ENCODE results near the gene IRF2BPL. TPM values are rescaled to one million over a fixed set of nuclear protein-coding genes. Genes with fewer than 3 reads are reported as not detected.

Gene IRF2BPL
- total RNA-seq (2014; rRNA removed; shearing (Covaris generic)) (43.4 and 51.0 TPM in 2 replicates), polyA plus RNA-seq (2016; fragmentation: Nextera tagmentation; extraction: Ambion mirVana) (4.8 and 4.9 TPM in 2 replicates)

GRCh38 chr14:77028384-77029231 is at the start of gene IRF2BPL:
Gene IRF2BPL, minus strand, starts transcription at chr14:77028708. Its CDS starts 916 bp downstream, at chr14:77027792.
- H3K9me3 ChIP-seq (ENCODE audit: low read depth), result no peaks in the 10 kb centered on the region
- no peaks in the 10 kb centered on the region for H3K9me2 ChIP-seq (ENCODE audit: insufficient read depth)
- peaks cover 38% of the 10 kb centered on the region for H3K4me1 ChIP-seq (ENCODE audit: insufficient read depth)
- 1% methylated on average over 54 to 69 of the region's 84 CpGs for WGBS, 2 experiments (ENCODE audit: low coverage in 1 of 2, low lambda C conversion rate in 2 of 2, missing lambda C conversion rate in 2 of 2)
- in situ Hi-C loops (cut with MboI), result no loop called here
- no peaks in the 10 kb centered on the region for H4K20me1 ChIP-seq (ENCODE audit: insufficient read depth)
- H3K4me2 ChIP-seq (ENCODE audit: unreplicated experiment), result peak within 1 kb of the TSS; percentile 100
- peak within 1 kb of the TSS; percentile 40 for H2AFZ ChIP-seq
- peaks cover 51% of the 10 kb centered on the region for H3K79me2 ChIP-seq (ENCODE audit: insufficient read depth)
- H3K4me3 ChIP-seq, result peak within 1 kb of the TSS; percentile 96
- H3K9ac ChIP-seq, result peak within 1 kb of the TSS; percentile 98
- H3K27me3 ChIP-seq (replicated peaks; ENCODE audit: insufficient read depth), result no peaks in the 10 kb centered on the region
- H3F3A ChIP-seq (ENCODE audit: insufficient read depth), result peaks cover 46% of the 10 kb centered on the region
- TF ChIP-seq EZH2phosphoT487 (IDR thresholded peaks at IDR 0.05; ENCODE audit: insufficient read depth, low read depth), result no peak
- no peak for TF ChIP-seq EZH2 (IDR thresholded peaks at IDR 0.05; ENCODE audit: insufficient read depth, poor library complexity, severe bottlenecking)
- DNase-seq, result peak; percentile 98
- peak within 1 kb of the TSS; percentile 99 for H3K27ac ChIP-seq
- no peaks in the 10 kb centered on the region; the same call in 1 of the 2 replicates for H3K36me3 ChIP-seq (ENCODE audit: low read depth)

- WGBS, 2 experiments (ENCODE audit: low coverage in 1 of 2, low lambda C conversion rate in 2 of 2, missing lambda C conversion rate in 2 of 2), result 87 to 95% methylated on average over 3 of the region's 3 CpGs
- no peak overlapping the region for H3K4me2 ChIP-seq (ENCODE audit: unreplicated experiment)
- in situ Hi-C loops (cut with MboI), result loop anchor here (25.0 kb wide), 1 partner anchor 365 kb away; no protein-coding TSS in a partner anchor
- no peak overlapping the region for H3K27ac ChIP-seq
- H2AFZ ChIP-seq, result no peak overlapping the region
- no peak overlapping the region for H3K4me3 ChIP-seq
- H4K20me1 ChIP-seq (ENCODE audit: insufficient read depth), result no peaks in the 10 kb centered on the region
- no peak overlapping the region for H3K9ac ChIP-seq
- H3K27me3 ChIP-seq (replicated peaks; ENCODE audit: insufficient read depth), result no peaks in the 10 kb centered on the region
- H3K4me1 ChIP-seq (ENCODE audit: insufficient read depth), result peaks cover 3% of the 10 kb centered on the region
- no peak for DNase-seq
- H3F3A ChIP-seq (ENCODE audit: insufficient read depth), result no peaks in the 10 kb centered on the region
- no peaks in the 10 kb centered on the region for H3K36me3 ChIP-seq (ENCODE audit: low read depth)
- no peaks in the 10 kb centered on the region for H3K79me2 ChIP-seq (ENCODE audit: insufficient read depth)
- H3K9me2 ChIP-seq (ENCODE audit: insufficient read depth), result no peaks in the 10 kb centered on the region
- H3K9me3 ChIP-seq (ENCODE audit: low read depth), result no peaks in the 10 kb centered on the region
- TF ChIP-seq EZH2 (IDR thresholded peaks at IDR 0.05; ENCODE audit: insufficient read depth, poor library complexity, severe bottlenecking), result no peak
- TF ChIP-seq EZH2phosphoT487 (IDR thresholded peaks at IDR 0.05; ENCODE audit: insufficient read depth, low read depth), result no peak
Measured at GRCh38 chr14:77077040-77077439, 48.5 kb upstream of the IRF2BPL start.

DNA sequence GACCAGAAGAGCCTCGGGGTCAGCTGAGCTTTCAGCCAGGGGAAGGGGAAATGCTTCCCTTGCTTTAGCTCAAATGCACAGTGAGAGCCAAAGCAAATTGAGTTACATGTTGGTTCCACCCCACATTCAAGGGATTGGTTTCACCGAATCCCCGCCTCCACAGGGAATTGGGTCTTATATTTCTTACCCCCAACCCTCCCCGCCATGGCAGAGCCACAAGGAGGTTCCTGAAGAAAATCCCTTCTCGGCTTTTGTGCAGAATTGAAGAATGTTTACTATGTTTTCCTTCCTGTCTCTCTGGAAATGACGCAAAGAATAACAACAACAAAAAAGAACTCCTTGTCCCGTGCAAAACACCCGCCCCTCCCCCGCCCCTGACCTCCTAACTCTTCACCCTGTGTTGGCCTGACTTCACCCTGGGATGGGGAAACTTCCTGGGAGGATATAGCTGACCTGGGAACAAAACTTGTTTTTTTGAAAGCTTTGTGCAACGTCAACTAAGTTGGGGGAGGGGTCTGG is 47.7 kb upstream of the IRF2BPL start:
- Histone ChIP-seq H4K20me1 (ENCODE audit: insufficient read depth) (no peaks in the 10 kb centered on the region), H3K9me2 (ENCODE audit: insufficient read depth) (no peaks in the 10 kb centered on the region), H2AFZ (peak overlapping the region; percentile 70), H3F3A (ENCODE audit: insufficient read depth) (peaks cover 5% of the 10 kb centered on the region), H3K9me3 (ENCODE audit: low read depth) (no peaks in the 10 kb centered on the region), H3K27ac (no peak overlapping the region), H3K4me3 (no peak overlapping the region), H3K4me1 (ENCODE audit: insufficient read depth) (peaks cover 6% of the 10 kb centered on the region), H3K4me2 (ENCODE audit: unreplicated experiment) (no peak overlapping the region), H3K27me3 (replicated peaks; ENCODE audit: insufficient read depth) (no peaks in the 10 kb centered on the region), H3K36me3 (ENCODE audit: low read depth) (no peaks in the 10 kb centered on the region), H3K79me2 (ENCODE audit: insufficient read depth) (no peaks in the 10 kb centered on the region), H3K9ac (no peak overlapping the region)
- TF ChIP-seq EZH2 (IDR thresholded peaks at IDR 0.05; ENCODE audit: insufficient read depth, poor library complexity, severe bottlenecking) (no peak), EZH2phosphoT487 (IDR thresholded peaks at IDR 0.05; ENCODE audit: insufficient read depth, low read depth) (no peak)
- in situ Hi-C loops (cut with MboI), result loop anchor here (25.0 kb wide), 1 partner anchor 364 kb away; no protein-coding TSS in a partner anchor
- DNase-seq, result no peak
- 18 to 21% methylated on average over 10 of the region's 10 CpGs for WGBS, 2 experiments (ENCODE audit: low coverage in 1 of 2, low lambda C conversion rate in 2 of 2, missing lambda C conversion rate in 2 of 2)

- Histone ChIP-seq H2AFZ (no peak overlapping the region), H3F3A (ENCODE audit: insufficient read depth) (peaks cover 5% of the 10 kb centered on the region), H3K9ac (no peak overlapping the region), H3K4me1 (ENCODE audit: insufficient read depth) (peaks cover 6% of the 10 kb centered on the region), H3K9me2 (ENCODE audit: insufficient read depth) (no peaks in the 10 kb centered on the region), H3K27me3 (replicated peaks; ENCODE audit: insufficient read depth) (no peaks in the 10 kb centered on the region), H4K20me1 (ENCODE audit: insufficient read depth) (no peaks in the 10 kb centered on the region), H3K4me2 (ENCODE audit: unreplicated experiment) (no peak overlapping the region), H3K27ac (no peak overlapping the region), H3K9me3 (ENCODE audit: low read depth) (no peaks in the 10 kb centered on the region), H3K79me2 (ENCODE audit: insufficient read depth) (no peaks in the 10 kb centered on the region), H3K36me3 (ENCODE audit: low read depth) (no peaks in the 10 kb centered on the region), H3K4me3 (no peak overlapping the region)
- in situ Hi-C loops (cut with MboI), result loop anchor here (25.0 kb wide), 1 partner anchor 363 kb away; no protein-coding TSS in a partner anchor
- TF ChIP-seq EZH2phosphoT487 (IDR thresholded peaks at IDR 0.05; ENCODE audit: insufficient read depth, low read depth) (no peak), EZH2 (IDR thresholded peaks at IDR 0.05; ENCODE audit: insufficient read depth, poor library complexity, severe bottlenecking) (no peak)
- no peak for DNase-seq
Measured at GRCh38 chr14:77074969-77075368, 46.5 kb upstream of the IRF2BPL start.

All from GM23248 (cell line).